GM06990 (cell line): ENCODE measurements around the gene CARD14.

Experiments used
- DNase-seq: peaks from one replicate; pipeline ENCODE4 v3.0.0-alpha.2; 2011; ENCODE audit not compliant: insufficient read length; ENCODE audit errors: extremely low read depth
- H3K27me3 ChIP-seq: replicated peaks from 2 replicates; pipeline ENCODE4 v1.6.0; 2011; ENCODE audit warnings: low read length; ENCODE audit not compliant: control insufficient read depth, insufficient read depth
- H3K36me3 ChIP-seq: 2 replicates; pipeline ENCODE4 v1.5.1; 2011; ENCODE audit warnings: low read length; ENCODE audit not compliant: control insufficient read depth, insufficient read depth
- H3K4me3 ChIP-seq: replicated peaks from 2 replicates; pipeline ENCODE4 v1.5.1; 2011; ENCODE audit warnings: low read depth, mild to moderate bottlenecking, control low read depth, low read length
- CTCF ChIP-seq: IDR thresholded peaks from 2 replicates; pipeline ENCODE4 v1.5.1; 2011; ENCODE audit warnings: low read length, control low read depth, mild to moderate bottlenecking, inconsistent platforms; ENCODE audit not compliant: insufficient read depth, poor library complexity, severe bottlenecking

Gene CARD14

GRCh38 chr17:80248894-80249710 is 79.3 kb downstream of the CARD14 start:
- Histone ChIP-seq H3K4me3 (no peak overlapping the region), H3K27me3 (no peaks in the 10 kb centered on the region), H3K36me3 (no peaks in the 10 kb centered on the region)
- TF ChIP-seq CTCF, result no peak
- no peak for DNase-seq

GRCh38 chr17:80251966-80252365 is 82.1 kb downstream of the CARD14 start:
- DNase-seq, result no peak
- Histone ChIP-seq H3K4me3 (no peak overlapping the region), H3K36me3 (no peaks in the 10 kb centered on the region), H3K27me3 (no peaks in the 10 kb centered on the region)
- TF ChIP-seq CTCF, result no peak

- H3K36me3 ChIP-seq, result no peaks in the 10 kb centered on the region
These were observed 83.0 kb downstream of the CARD14 start for GRCh38 chr17:80252871-80253270.

GRCh38 chr17:80253631-80254395 is 84.0 kb downstream of the CARD14 start:
- no peak for DNase-seq
- Histone ChIP-seq H3K36me3 (no peaks in the 10 kb centered on the region), H3K27me3 (no peaks in the 10 kb centered on the region), H3K4me3 (no peak overlapping the region)
- TF ChIP-seq CTCF, result no peak

More at GRCh38 chr17:80252871-80253270, 83.0 kb downstream of the CARD14 start:
- peak; percentile 79 for TF ChIP-seq CTCF
- DNase-seq, result peak; percentile 72
- Histone ChIP-seq H3K4me3 (no peak overlapping the region), H3K27me3 (no peaks in the 10 kb centered on the region)

GRCh38 chr17:80254396-80255251 is 84.8 kb downstream of the CARD14 start:
- Histone ChIP-seq H3K36me3 (no peaks in the 10 kb centered on the region), H3K27me3 (no peaks in the 10 kb centered on the region), H3K4me3 (no peak overlapping the region)
- peak; percentile 54 for DNase-seq
- TF ChIP-seq CTCF, result no peak
